ENCODE results near the gene WDR75. TPM values are rescaled to one million over a fixed set of nuclear protein-coding genes. Genes with fewer than 3 reads are reported as not detected.

The WDR75 gene
- total RNA-seq, 1 donor from 2014 or later: 33.0 TPM

GRCh38 chr2:189406586-189407233 is 34.6 kb upstream of the WDR75 start:
- H3K4me3 Mint-ChIP-seq (ENCODE audit: unreplicated experiment): no peak overlapping the region
- H3K27ac Mint-ChIP-seq (ENCODE audit: unreplicated experiment): no peak overlapping the region
- peaks cover 7% of the 10 kb centered on the region for H3K4me1 Mint-ChIP-seq (ENCODE audit: unreplicated experiment)
- H3K36me3 Mint-ChIP-seq (ENCODE audit: low read depth, unreplicated experiment): no peaks in the 10 kb centered on the region
- H3K9me3 Mint-ChIP-seq (ENCODE audit: unreplicated experiment): no peaks in the 10 kb centered on the region
- TF ChIP-seq, protein P1, sequence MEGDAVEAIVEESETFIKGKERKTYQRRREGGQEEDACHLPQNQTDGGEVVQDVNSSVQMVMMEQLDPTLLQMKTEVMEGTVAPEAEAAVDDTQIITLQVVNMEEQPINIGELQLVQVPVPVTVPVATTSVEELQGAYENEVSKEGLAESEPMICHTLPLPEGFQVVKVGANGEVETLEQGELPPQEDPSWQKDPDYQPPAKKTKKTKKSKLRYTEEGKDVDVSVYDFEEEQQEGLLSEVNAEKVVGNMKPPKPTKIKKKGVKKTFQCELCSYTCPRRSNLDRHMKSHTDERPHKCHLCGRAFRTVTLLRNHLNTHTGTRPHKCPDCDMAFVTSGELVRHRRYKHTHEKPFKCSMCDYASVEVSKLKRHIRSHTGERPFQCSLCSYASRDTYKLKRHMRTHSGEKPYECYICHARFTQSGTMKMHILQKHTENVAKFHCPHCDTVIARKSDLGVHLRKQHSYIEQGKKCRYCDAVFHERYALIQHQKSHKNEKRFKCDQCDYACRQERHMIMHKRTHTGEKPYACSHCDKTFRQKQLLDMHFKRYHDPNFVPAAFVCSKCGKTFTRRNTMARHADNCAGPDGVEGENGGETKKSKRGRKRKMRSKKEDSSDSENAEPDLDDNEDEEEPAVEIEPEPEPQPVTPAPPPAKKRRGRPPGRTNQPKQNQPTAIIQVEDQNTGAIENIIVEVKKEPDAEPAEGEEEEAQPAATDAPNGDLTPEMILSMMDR (IDR thresholded peaks at IDR 0.05; ENCODE audit: unreplicated experiment): no peak
- DNase-seq (ENCODE audit: low spot score): no peak
- no peaks in the 10 kb centered on the region for H3K27me3 Mint-ChIP-seq (ENCODE audit: unreplicated experiment)

- H3K4me1 Mint-ChIP-seq (ENCODE audit: unreplicated experiment): peaks cover 9% of the 10 kb centered on the region
- no peak overlapping the region for H3K4me3 Mint-ChIP-seq (ENCODE audit: unreplicated experiment)
- TF ChIP-seq, protein P1 (IDR thresholded peaks at IDR 0.05; ENCODE audit: unreplicated experiment): no peak
- no peaks in the 10 kb centered on the region for H3K27me3 Mint-ChIP-seq (ENCODE audit: unreplicated experiment)
- no peaks in the 10 kb centered on the region for H3K9me3 Mint-ChIP-seq (ENCODE audit: unreplicated experiment)
- no peaks in the 10 kb centered on the region for H3K36me3 Mint-ChIP-seq (ENCODE audit: low read depth, unreplicated experiment)
- no peak for DNase-seq (ENCODE audit: low spot score)
- H3K27ac Mint-ChIP-seq (ENCODE audit: unreplicated experiment): peak overlapping the region; percentile 68
Observed at GRCh38 chr2:189407281-189408209, 33.7 kb upstream of the WDR75 start.

DNA sequence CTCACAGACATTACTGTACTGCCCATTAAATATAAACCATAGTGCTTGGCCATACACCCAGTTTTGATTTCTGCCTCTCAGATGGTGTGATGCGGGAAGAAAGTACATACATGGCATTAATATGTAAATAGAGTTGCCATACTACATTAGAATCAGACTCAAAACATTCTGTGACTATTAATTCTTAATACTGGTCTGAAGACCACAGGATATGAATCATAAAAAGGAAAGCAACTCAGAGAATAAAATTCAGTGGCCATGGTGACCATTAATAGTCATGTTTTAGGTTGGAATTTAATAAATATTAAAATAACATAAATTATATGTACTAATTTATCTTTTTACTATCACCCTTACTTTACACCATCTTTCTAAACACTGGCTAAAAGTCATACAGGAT is 33.0 kb upstream of the WDR75 start:
- TF ChIP-seq, protein P1 (IDR thresholded peaks at IDR 0.05; ENCODE audit: unreplicated experiment): no peak
- Mint-ChIP-seq H3K4me1 (ENCODE audit: unreplicated experiment) (peaks cover 9% of the 10 kb centered on the region), H3K27me3 (ENCODE audit: unreplicated experiment) (no peaks in the 10 kb centered on the region), H3K36me3 (ENCODE audit: low read depth, unreplicated experiment) (no peaks in the 10 kb centered on the region), H3K9me3 (ENCODE audit: unreplicated experiment) (no peaks in the 10 kb centered on the region), H3K27ac (ENCODE audit: unreplicated experiment) (no peak overlapping the region), H3K4me3 (ENCODE audit: unreplicated experiment) (no peak overlapping the region)
- DNase-seq (ENCODE audit: low spot score): no peak

DNA sequence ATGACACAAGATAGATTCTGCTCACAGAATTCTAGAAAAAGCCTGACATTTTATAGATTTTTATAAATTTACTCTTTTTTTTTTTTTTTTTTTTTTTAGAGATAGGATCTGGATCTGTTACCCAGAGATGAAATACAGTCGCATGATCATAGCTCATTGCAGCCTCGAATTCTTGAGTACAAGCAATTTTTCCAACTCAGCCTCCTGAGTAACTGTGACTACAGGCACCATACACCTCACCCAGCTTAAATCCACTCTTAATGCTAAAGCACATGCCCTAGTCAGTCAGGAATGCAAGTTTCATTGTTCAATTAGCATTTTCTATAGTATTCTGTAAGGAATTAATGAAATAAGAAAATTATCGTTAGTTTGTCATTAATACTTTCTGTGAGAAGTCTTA is 32.1 kb upstream of the WDR75 start:
- no peaks in the 10 kb centered on the region for H3K27me3 Mint-ChIP-seq (ENCODE audit: unreplicated experiment)
- TF ChIP-seq, protein P1 (IDR thresholded peaks at IDR 0.05; ENCODE audit: unreplicated experiment): no peak
- no peak overlapping the region for H3K4me3 Mint-ChIP-seq (ENCODE audit: unreplicated experiment)
- no peak for DNase-seq (ENCODE audit: low spot score)
- H3K9me3 Mint-ChIP-seq (ENCODE audit: unreplicated experiment): no peaks in the 10 kb centered on the region
- no peak overlapping the region for H3K27ac Mint-ChIP-seq (ENCODE audit: unreplicated experiment)
- no peaks in the 10 kb centered on the region for H3K36me3 Mint-ChIP-seq (ENCODE audit: low read depth, unreplicated experiment)
- peaks cover 9% of the 10 kb centered on the region for H3K4me1 Mint-ChIP-seq (ENCODE audit: unreplicated experiment)

- TF ChIP-seq, protein P1 (IDR thresholded peaks at IDR 0.05; ENCODE audit: unreplicated experiment): no peak
Observed at GRCh38 chr2:189409647-189410046, 31.6 kb upstream of the WDR75 start.

More at GRCh38 chr2:189409647-189410046, 31.6 kb upstream of the WDR75 start:
- no peaks in the 10 kb centered on the region for H3K27me3 Mint-ChIP-seq (ENCODE audit: unreplicated experiment)
- no peaks in the 10 kb centered on the region for H3K36me3 Mint-ChIP-seq (ENCODE audit: low read depth, unreplicated experiment)
- H3K4me3 Mint-ChIP-seq (ENCODE audit: unreplicated experiment): no peak overlapping the region
- peaks cover 9% of the 10 kb centered on the region for H3K4me1 Mint-ChIP-seq (ENCODE audit: unreplicated experiment)
- DNase-seq (ENCODE audit: low spot score): no peak
- H3K9me3 Mint-ChIP-seq (ENCODE audit: unreplicated experiment): no peaks in the 10 kb centered on the region
- H3K27ac Mint-ChIP-seq (ENCODE audit: unreplicated experiment): no peak overlapping the region
